Naive thymus-derived CD8-positive, alpha-beta T cell (primary cell): ENCODE results near the gene ITGAE. TPM values are rescaled to one million over a fixed set of nuclear protein-coding genes. Genes with fewer than 3 reads are reported as not detected.

Experiments used
- ATAC-seq, 2 donors: fragments of 150-1000 bp; cut with Tn5 transposase in 1 of 2; sonication (Bioruptor Pico), chemical (Tn5 transposase) in 1 of 2; 1 replicate in 1 of 2; 2 replicates in 1 of 2; pipeline ENCODE4 v1.10.0; 2021; ENCODE audit warnings: mild to moderate bottlenecking in 2 of 2, moderate library complexity in 2 of 2
- POLR2A ChIA-PET: fragments of 350-600 bp; sonication (Branson Sonifier 250); formaldehyde crosslinking; loops from one replicate; lab custom pipeline; 2021; ENCODE audit warnings: antibody characterized with exemption; lab: Charles Lee
- DNase-seq, 10 donors: peaks; one replicate each; pipeline versions ENCODE4 v3.0.0 to v3.0.0-alpha.2; 2020 to 2022
- H3K27ac Mint-ChIP-seq, 10 donors: one replicate each; pipeline ENCODE4 v1.8.0; 2020 to 2022; ENCODE audit warnings: mild to moderate bottlenecking in 10 of 10, mixed read lengths in 10 of 10, moderate library complexity in 4 of 10, inconsistent platforms in 1 of 10
- H3K27me3 Mint-ChIP-seq, 5 donors: one replicate each; pipeline ENCODE4 v1.8.0; 2021 to 2022; ENCODE audit warnings: mixed read lengths in 5 of 5
- H3K36me3 Mint-ChIP-seq, 3 donors: one replicate each; pipeline ENCODE4 v1.8.0; 2020 to 2022; ENCODE audit warnings: mixed read lengths in 3 of 3, mild to moderate bottlenecking in 2 of 3, inconsistent platforms in 1 of 3
- H3K4me1 Mint-ChIP-seq, 4 donors: one replicate each; pipeline ENCODE4 v1.8.0; 2021 to 2022; ENCODE audit warnings: mixed read lengths in 4 of 4
- H3K4me3 Mint-ChIP-seq, 10 donors: one replicate each; pipeline ENCODE4 v1.8.0; 2020 to 2022; ENCODE audit warnings: mild to moderate bottlenecking in 10 of 10, mixed read lengths in 10 of 10, moderate library complexity in 6 of 10, inconsistent platforms in 1 of 10
- H3K9me3 Mint-ChIP-seq, 9 donors: one replicate each; pipeline ENCODE4 v1.8.0; 2020 to 2022; ENCODE audit warnings: mixed read lengths in 9 of 9, mild to moderate bottlenecking in 3 of 9, inconsistent platforms in 1 of 9, moderate library complexity in 1 of 9
- polyA plus RNA-seq, 3 donors: library from polyadenylated mRNA; unstranded; fragments of 300-500 nt; fragmentation: Illumina TruSeq; gene quantifications; one replicate each; pipeline ENCODE4 v1.2.3, GENCODE V29; 2021
- total RNA-seq, 8 experiments: library from RNA in 2 of 8; stranded (reverse) in 2 of 8; gene quantifications; one replicate each; pipeline ENCODE4 v1.2.3 and lab custom pipeline; 2021 to 2026

ITGAE gene
- total and polyA plus RNA-seq, 5 experiments from 2014 or later, result 24.5 to 58.1 (median 52.7) TPM

DNA sequence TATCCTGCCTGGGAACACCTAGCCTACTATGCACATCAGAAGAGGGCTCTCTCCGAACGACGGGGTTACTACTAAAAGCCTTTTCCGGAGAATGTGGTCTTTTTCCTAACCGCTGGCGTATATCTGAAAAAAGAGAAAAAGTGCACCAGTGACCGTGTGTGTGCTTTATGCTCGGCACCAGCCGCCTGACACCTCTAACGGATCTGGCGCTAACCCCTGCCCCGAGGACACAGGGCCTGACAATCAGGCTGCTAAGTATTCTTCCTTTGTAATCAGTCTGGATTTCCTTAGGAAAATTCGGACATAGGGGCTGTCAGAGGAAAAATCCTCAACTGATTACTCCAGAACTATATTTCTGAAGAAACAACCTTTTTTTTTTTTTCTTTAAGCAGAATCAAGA lies 13.4 kb upstream of the ITGAE start:
- POLR2A ChIA-PET, result no interaction called here
- H3K9me3 Mint-ChIP-seq, result no peaks in the 10 kb centered on the region
- H3K36me3 Mint-ChIP-seq, result peaks cover 4 to 90% (median 26%) of the 10 kb centered on the region in 3 donors
- no peak overlapping the region for H3K4me3 Mint-ChIP-seq
- H3K27ac Mint-ChIP-seq, result no peak overlapping the region
- no peaks in the 10 kb centered on the region for H3K27me3 Mint-ChIP-seq
- H3K4me1 Mint-ChIP-seq, result peaks cover 0 to 4% (median 0%) of the 10 kb centered on the region in 4 donors
- DNase-seq, result no peak
- ATAC-seq, result no peak

DNA sequence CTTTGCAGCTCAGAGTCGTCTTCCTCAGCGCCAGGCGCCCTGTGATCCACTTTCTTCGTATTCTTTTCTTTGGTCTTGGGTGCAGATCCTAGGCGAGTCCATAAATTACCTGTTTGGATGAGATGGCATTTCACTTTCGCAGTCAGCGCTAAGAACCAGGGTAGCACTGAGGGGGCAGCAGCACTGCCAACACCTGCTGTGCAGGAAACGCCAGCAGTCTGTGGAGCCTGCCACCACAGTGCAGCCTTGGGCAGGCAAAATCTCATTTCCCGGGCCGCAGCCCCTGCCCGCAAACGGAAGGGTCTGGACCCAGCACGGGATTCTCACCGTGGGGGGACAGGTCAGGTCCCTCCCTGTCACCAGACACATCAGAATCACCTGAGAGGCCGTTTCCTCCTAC lies 12.2 kb upstream of the ITGAE start:
- Mint-ChIP-seq H3K9me3 (no peaks in the 10 kb centered on the region), H3K36me3 (peaks cover 0 to 85% (median 21%) of the 10 kb centered on the region in 3 donors), H3K27ac (peak overlapping the region in 1 of 10 donors; percentile 53), H3K27me3 (no peaks in the 10 kb centered on the region), H3K4me1 (peaks cover 0 to 4% (median under 1%) of the 10 kb centered on the region in 4 donors), H3K4me3 (no peak overlapping the region)
- ATAC-seq (no peak), DNase-seq (no peak)
- POLR2A ChIA-PET, result no interaction called here

DNA sequence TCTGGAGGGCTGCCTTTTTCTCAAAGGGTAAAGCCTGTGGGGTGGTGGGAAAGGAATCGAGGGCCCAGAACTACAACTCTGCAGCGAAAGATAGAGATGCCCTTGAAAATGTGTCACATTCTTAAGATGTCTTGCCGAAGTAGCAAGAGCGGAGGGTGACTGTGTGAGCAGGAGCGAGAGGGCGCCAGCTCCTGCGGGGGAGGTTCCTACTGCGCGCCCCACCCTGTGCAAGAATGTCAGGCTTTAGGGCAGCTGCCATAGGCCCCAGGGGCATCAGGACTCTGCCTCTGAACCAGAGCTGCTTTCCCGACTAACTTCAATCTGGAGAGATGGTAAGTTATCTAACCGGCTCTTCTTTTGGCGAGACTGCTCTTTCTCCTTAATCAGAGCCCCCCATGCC lies 11.8 kb upstream of the ITGAE start:
- DNase-seq (no peak), ATAC-seq (no peak)
- POLR2A ChIA-PET, result no interaction called here
- H3K9me3 Mint-ChIP-seq, result no peaks in the 10 kb centered on the region
- peaks cover 0 to 4% (median under 1%) of the 10 kb centered on the region in 4 donors for H3K4me1 Mint-ChIP-seq
- no peak overlapping the region for H3K4me3 Mint-ChIP-seq
- peak overlapping the region in 3 of 10 donors; percentile 22 to 53 (median 43) for H3K27ac Mint-ChIP-seq
- H3K36me3 Mint-ChIP-seq, result peaks cover 0 to 85% (median 21%) of the 10 kb centered on the region in 3 donors
- H3K27me3 Mint-ChIP-seq, result no peaks in the 10 kb centered on the region

DNA sequence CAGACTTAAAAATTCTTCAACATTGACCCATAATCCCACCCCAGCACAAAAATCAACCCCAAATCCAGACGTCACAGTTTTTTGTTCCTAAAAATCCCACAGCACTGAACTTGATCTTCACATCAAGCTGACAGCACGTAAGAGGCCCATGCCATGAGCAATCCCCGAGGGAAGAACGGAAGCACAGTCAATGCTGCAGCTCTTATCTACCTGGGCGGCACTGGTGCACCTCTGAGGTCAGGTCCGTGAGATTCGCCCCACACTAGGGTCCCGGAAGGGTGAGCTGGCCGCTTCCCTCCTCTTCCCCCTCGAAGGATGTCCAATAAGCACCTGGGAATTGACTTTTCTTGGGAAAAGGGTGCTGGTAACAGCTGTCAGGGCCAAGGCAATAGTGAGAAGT lies 11.3 kb upstream of the ITGAE start:
- H3K4me3 Mint-ChIP-seq, result no peak overlapping the region
- ATAC-seq, result no peak

DNA sequence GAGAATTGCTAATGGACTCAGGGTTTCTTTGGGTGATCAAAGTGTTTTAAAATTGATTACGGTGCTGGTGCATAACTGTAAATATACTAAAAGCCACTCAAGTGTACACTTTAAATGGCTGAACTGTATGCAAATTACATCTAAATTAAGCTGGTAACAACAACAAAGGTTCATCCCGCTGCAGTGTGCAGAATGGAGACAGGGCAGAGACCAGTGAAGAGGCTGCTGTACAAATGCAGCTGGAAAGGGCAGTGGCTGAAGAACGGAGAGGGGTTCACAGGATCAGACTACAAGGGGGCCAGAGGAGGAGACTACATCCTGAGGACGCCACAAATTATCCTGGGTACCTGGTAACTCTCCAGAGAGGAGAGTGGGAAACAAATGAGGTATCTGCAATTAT lies 9.0 kb upstream of the ITGAE start:
- no peak overlapping the region for H3K4me3 Mint-ChIP-seq
- H3K9me3 Mint-ChIP-seq, result no peaks in the 10 kb centered on the region
- peaks cover 0 to 4% (median 2%) of the 10 kb centered on the region in 4 donors for H3K4me1 Mint-ChIP-seq
- no peak for ATAC-seq
- peak overlapping the region in 2 of 10 donors; percentile 7 to 19 for H3K27ac Mint-ChIP-seq
- POLR2A ChIA-PET, result no interaction called here
- H3K27me3 Mint-ChIP-seq, result no peaks in the 10 kb centered on the region
- no peak for DNase-seq
- H3K36me3 Mint-ChIP-seq, result peaks cover 0 to 73% (median 14%) of the 10 kb centered on the region in 3 donors

More for the DNA sequence above, 11.3 kb upstream of the ITGAE start:
- POLR2A ChIA-PET, result no interaction called here
- peaks cover 0 to 4% (median under 1%) of the 10 kb centered on the region in 4 donors for H3K4me1 Mint-ChIP-seq
- H3K9me3 Mint-ChIP-seq, result no peaks in the 10 kb centered on the region
- peak overlapping the region in 2 of 10 donors; percentile 23 to 44 for H3K27ac Mint-ChIP-seq
- H3K36me3 Mint-ChIP-seq, result peaks cover 0 to 86% (median 21%) of the 10 kb centered on the region in 3 donors
- H3K27me3 Mint-ChIP-seq, result no peaks in the 10 kb centered on the region
- DNase-seq, result no peak

DNA sequence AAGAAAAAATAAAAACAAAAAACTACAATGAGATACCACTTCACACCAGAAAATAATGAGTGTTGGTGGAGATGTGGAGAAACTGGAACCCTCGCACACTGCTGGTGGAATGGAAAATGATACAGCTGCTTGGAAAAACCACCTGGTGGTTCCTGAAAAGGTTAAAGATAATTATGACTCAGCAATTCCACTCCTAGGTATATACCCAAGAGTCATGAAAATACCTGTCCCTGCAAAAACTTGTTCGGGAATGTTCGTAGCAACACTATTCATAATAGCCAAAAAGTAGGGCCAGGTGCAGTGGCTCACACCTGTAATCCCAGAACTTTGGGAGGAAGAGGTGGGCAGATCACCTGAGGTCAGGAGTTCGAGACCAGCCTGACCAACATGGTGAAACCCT lies 8.1 kb upstream of the ITGAE start:
- Mint-ChIP-seq H3K4me3 (no peak overlapping the region), H3K4me1 (peaks cover 0 to 7% (median 4%) of the 10 kb centered on the region in 4 donors), H3K36me3 (peaks cover 0 to 64% (median 9%) of the 10 kb centered on the region in 3 donors), H3K27me3 (no peaks in the 10 kb centered on the region), H3K9me3 (no peaks in the 10 kb centered on the region), H3K27ac (no peak overlapping the region)
- DNase-seq (no peak), ATAC-seq (no peak)
- POLR2A ChIA-PET, result interaction anchor here (0.9 kb wide), 1 partner anchor 34 kb away, joined by 3 read pairs; no protein-coding TSS in a partner anchor

DNA sequence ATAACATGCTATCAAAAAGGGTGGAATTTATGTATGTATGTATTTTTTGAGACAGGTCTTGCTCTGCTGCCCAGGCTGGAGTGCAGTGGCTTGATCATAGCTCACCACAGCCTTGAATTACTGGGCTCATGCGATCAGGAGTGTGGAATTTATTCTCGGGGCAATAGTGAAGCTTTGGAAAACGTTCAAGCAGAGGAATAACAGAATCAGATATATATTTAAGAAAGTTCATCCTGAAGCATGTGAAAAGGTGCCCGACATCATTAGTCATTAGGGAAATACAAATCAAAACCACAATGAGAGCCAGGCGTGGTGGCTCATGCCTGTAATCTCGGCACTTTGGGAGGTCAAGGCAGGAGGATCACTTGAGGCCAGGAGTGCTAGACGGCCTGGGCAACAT lies 7.7 kb upstream of the ITGAE start:
- peaks cover 0 to 9% (median 6%) of the 10 kb centered on the region in 4 donors for H3K4me1 Mint-ChIP-seq
- H3K27me3 Mint-ChIP-seq, result no peaks in the 10 kb centered on the region
- H3K36me3 Mint-ChIP-seq, result peaks cover 0 to 60% (median 8%) of the 10 kb centered on the region in 3 donors
- H3K27ac Mint-ChIP-seq, result peak overlapping the region in 1 of 10 donors; percentile 5
- ATAC-seq, result no peak
- no peak for DNase-seq
- no peak overlapping the region for H3K4me3 Mint-ChIP-seq
- H3K9me3 Mint-ChIP-seq, result no peaks in the 10 kb centered on the region
- POLR2A ChIA-PET, result interaction anchor here (0.9 kb wide), 1 partner anchor 35 kb away, joined by 3 read pairs; no protein-coding TSS in a partner anchor

DNA sequence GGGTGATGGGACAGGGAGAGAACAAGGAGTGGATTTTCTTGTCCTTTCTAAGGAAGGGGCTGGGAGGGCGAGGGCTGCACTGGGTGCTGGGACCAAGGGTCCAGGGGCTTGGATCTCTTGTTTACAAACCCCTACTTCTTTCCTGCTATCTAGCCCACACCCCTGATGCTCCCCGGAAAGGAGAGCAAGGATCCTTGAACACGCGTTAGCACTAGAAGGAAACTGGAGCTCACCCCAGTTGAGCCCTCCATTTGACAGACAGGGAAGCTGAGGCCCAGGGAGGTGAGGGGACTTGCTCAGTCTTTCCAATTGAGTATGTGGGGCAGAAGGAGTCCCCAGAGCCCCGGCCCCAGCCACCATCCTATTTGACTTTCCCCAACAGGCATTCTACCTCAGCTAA lies 4.6 kb upstream of the ITGAE start:
- Mint-ChIP-seq H3K9me3 (no peaks in the 10 kb centered on the region), H3K4me1 (peaks cover 4 to 25% (median 7%) of the 10 kb centered on the region in 4 donors), H3K27ac (peak overlapping the region in 1 of 10 donors; percentile 64), H3K36me3 (peaks cover 0 to 34% (median 2%) of the 10 kb centered on the region in 3 donors), H3K4me3 (no peak overlapping the region), H3K27me3 (no peaks in the 10 kb centered on the region)
- POLR2A ChIA-PET, result no interaction called here
- ATAC-seq (no peak), DNase-seq (no peak)

DNA sequence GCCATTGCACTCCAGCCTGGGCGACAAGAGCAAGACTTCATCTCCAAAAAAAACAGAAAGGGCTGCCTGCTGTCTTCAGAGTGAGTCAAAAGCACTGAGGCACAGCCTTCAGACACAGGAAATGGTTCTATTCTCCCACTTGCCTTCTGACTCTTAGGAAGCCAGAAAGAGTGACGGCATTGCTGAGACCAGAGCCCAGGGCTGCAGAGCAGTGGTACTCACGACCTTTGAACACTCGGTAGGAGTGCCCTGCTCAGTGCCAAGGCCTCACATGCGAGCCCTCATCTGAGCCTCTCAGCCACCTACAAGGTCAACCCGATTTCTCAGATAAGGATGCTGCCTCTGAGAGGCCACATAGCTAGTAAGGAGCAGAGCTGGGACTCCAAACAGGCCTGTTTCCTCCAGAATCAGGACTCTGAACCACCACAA lies 3.5 kb upstream of the ITGAE start:
- DNase-seq, result no peak
- Mint-ChIP-seq H3K27me3 (no peaks in the 10 kb centered on the region), H3K9me3 (no peaks in the 10 kb centered on the region), H3K36me3 (peaks cover 0 to 24% (median 2%) of the 10 kb centered on the region in 3 donors), H3K4me3 (no peak overlapping the region), H3K27ac (peak overlapping the region in 3 of 10 donors; percentile 43 to 59 (median 57)), H3K4me1 (peaks cover 4 to 27% (median 8%) of the 10 kb centered on the region in 4 donors)
- peak in 1 of 2 donors; percentile 42 for ATAC-seq
- POLR2A ChIA-PET, result no interaction called here

DNA sequence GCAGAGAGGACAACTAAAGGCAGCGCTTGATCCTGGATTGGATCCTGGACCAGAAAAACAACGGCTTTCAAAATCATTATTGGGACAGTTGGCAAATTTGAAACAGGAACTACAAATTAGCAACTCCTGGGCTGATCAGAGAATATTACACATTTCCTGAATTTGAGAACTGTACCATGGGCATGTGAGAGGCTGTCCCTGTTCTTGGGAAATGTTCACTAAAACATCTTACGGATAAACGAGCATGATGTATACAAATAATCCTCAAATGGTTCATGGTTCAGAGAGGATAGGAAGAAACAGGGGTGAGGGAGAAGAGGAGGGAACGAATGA lies 2.3 kb upstream of the ITGAE start:
- POLR2A ChIA-PET, result no interaction called here
- DNase-seq (no peak), ATAC-seq (no peak)
- Mint-ChIP-seq H3K4me1 (peaks cover 6 to 37% (median 8%) of the 10 kb centered on the region in 4 donors), H3K4me3 (no peak overlapping the region), H3K36me3 (peaks cover 0 to 18% (median 2%) of the 10 kb centered on the region in 3 donors), H3K9me3 (no peaks in the 10 kb centered on the region), H3K27ac (peak overlapping the region in 3 of 10 donors; percentile 59 to 69 (median 68)), H3K27me3 (no peaks in the 10 kb centered on the region)

DNA sequence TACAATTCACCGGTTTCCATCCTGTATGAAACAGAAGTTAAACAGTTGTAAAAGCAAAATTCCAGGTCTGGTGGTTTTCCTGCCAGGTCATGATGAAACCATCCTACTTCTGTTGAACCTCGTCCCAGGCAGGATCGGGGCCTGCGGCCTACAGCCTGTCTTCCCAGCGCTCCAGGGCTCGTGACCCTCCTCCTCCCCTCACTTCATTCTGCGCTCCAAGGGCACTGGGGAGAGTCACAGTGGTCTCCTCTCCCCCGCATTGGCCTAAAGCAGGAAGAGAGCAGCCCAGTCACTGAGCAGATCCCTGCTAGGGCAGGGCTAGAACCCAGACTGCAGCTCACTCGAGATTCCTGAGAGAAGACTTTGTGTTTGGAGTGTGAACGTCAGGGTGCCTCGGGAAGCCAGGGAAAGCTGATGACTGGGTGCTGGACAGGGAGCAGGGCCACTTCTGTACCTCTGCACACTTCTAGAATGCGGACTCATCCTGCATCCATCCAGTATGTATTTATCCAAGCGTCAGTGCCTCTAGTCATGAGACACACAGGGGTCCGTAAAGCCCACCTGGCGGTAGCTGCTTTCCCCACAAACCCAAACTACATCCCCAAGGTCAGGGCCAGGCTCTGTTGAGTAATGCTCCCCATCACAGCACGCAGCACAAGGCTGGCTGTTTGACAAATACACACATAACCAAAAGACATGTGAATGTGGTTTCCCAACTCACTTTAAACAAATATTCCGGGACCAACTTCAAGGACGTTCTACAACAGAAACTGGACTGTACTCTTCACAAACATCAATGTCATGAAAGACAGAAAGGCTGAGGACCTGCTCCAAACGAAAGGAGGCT lies 1.7 kb upstream of the ITGAE start:
- POLR2A ChIA-PET, result no interaction called here
- ATAC-seq, result no peak
- DNase-seq, result no peak
- peaks cover 0 to 12% (median 2%) of the 10 kb centered on the region in 3 donors for H3K36me3 Mint-ChIP-seq
- H3K4me3 Mint-ChIP-seq, result no peak overlapping the region
- peak overlapping the region in 2 of 10 donors; percentile 59 to 69 for H3K27ac Mint-ChIP-seq
- no peaks in the 10 kb centered on the region for H3K27me3 Mint-ChIP-seq
- no peaks in the 10 kb centered on the region for H3K9me3 Mint-ChIP-seq
- peaks cover 6 to 41% (median 11%) of the 10 kb centered on the region in 4 donors for H3K4me1 Mint-ChIP-seq

DNA sequence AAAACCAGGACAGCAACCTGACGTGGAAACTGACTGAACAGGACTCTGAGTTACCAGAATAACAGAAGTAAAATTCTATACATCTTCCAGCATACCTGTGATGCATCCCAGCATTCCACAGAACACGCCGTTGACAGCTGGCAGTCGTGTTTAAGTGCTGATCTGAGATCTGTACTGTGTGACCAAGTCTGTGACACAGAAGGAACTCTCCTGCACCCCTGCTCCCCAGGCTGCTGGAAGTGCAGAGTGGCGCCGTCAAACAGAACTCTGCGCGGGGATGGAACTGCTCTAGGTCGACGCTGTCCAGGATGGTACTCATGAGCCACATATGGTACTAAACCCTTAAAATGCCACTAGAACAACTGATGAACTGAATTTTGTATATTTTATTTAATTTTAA lies 804 bp upstream of the ITGAE start:
- Mint-ChIP-seq H3K4me3 (no peak overlapping the region), H3K9me3 (no peaks in the 10 kb centered on the region), H3K27me3 (no peaks in the 10 kb centered on the region), H3K27ac (peak overlapping the region in 1 of 10 donors; percentile 48), H3K4me1 (peaks cover 8 to 44% (median 16%) of the 10 kb centered on the region in 4 donors), H3K36me3 (peaks cover 0 to 3% (median 0%) of the 10 kb centered on the region in 3 donors)
- no peak for ATAC-seq
- POLR2A ChIA-PET, result no interaction called here
- no peak for DNase-seq

DNA sequence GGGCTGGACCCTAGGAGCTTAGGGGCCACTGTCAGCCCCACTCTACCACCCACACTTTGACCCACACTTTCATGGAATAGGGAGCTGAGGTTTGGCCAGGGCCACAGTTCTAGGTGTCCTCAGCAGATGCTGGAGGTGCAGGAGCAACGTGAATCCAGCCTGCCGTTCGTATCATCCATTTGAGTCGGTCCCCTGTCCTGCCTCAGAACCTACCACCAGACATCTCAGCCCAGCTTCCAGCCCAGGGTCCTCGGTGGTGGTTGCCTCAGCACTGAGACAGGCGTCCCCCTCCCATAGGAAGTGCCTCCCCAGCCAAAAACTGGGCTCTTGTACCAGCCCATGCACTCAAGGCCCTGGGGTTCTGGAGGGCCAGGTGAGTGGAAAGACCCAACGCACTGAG lies 359 bp upstream of the ITGAE start:
- peaks cover 12 to 49% (median 21%) of the 10 kb centered on the region in 4 donors for H3K4me1 Mint-ChIP-seq
- POLR2A ChIA-PET, result no interaction called here
- H3K27me3 Mint-ChIP-seq, result no peaks in the 10 kb centered on the region
- ATAC-seq (no peak), DNase-seq (no peak)
- peak overlapping the region in 2 of 10 donors; percentile 43 to 63 for H3K27ac Mint-ChIP-seq
- peaks cover 0 to 2% (median 0%) of the 10 kb centered on the region in 3 donors for H3K36me3 Mint-ChIP-seq
- no peak overlapping the region for H3K4me3 Mint-ChIP-seq
- H3K9me3 Mint-ChIP-seq, result no peaks in the 10 kb centered on the region
